Kidney epithelial cell (primary cell): Measurements from ENCODE around the gene ENOSF1. TPM values are rescaled to one million over a fixed set of nuclear protein-coding genes. Genes with fewer than 3 reads are reported as not detected.

Experiments
- DNase-seq: peaks from one replicate; pipeline ENCODE4 v3.0.0-alpha.2; 2010; ENCODE audit warnings: low read depth
- H3K27me3 ChIP-seq: 2 replicates; pipeline ENCODE4 v1.6.0; 2011; ENCODE audit warnings: low read length; ENCODE audit not compliant: control insufficient read depth, insufficient read depth
- H3K36me3 ChIP-seq: 2 replicates; pipeline ENCODE4 v1.5.1; 2011; ENCODE audit warnings: low read length; ENCODE audit not compliant: control insufficient read depth, insufficient read depth
- H3K4me3 ChIP-seq: 2 replicates; pipeline ENCODE4 v1.5.1; 2011; ENCODE audit warnings: low read depth, mild to moderate bottlenecking, control low read depth, low read length
- CTCF ChIP-seq: IDR thresholded peaks from 2 replicates; pipeline ENCODE4 v1.5.1; 2011; ENCODE audit warnings: mild to moderate bottlenecking, moderate library complexity, low read length, control low read depth, inconsistent platforms; ENCODE audit not compliant: insufficient read depth, poor library complexity, severe bottlenecking
- total RNA-seq: library from RNA; depleted of rRNA; stranded (reverse); fragments of >200 nt; gene quantifications from 2 replicates; pipeline ENCODE4 v1.2.3, GENCODE V29; 2015

The ENOSF1 gene
- total RNA-seq, 1 donor from 2014 or later, result 29.7 TPM

- Histone ChIP-seq H3K36me3 (no peaks in the 10 kb centered on the region), H3K4me3 (no peak overlapping the region), H3K27me3 (no peaks in the 10 kb centered on the region)
- no peak for TF ChIP-seq CTCF
- no peak for DNase-seq
These were observed 1.8 kb downstream of the ENOSF1 start for GRCh38 chr18:710418-711300.

- Histone ChIP-seq H3K4me3 (no peak overlapping the region), H3K36me3 (no peaks in the 10 kb centered on the region), H3K27me3 (no peaks in the 10 kb centered on the region)
- no peak for TF ChIP-seq CTCF
- no peak for DNase-seq
These were observed 2.7 kb downstream of the ENOSF1 start for GRCh38 chr18:709771-710170.

GRCh38 chr18:708096-708495, 4.3 kb downstream of the ENOSF1 start:
- Histone ChIP-seq H3K4me3 (no peak overlapping the region), H3K27me3 (no peaks in the 10 kb centered on the region), H3K36me3 (no peaks in the 10 kb centered on the region)
- TF ChIP-seq CTCF, result no peak
- no peak for DNase-seq

- no peaks in the 10 kb centered on the region for H3K36me3 ChIP-seq
These were observed 6.0 kb downstream of the ENOSF1 start for GRCh38 chr18:706405-706804.

GRCh38 chr18:703213-703967, 9.0 kb downstream of the ENOSF1 start:
- no peak overlapping the region for H3K4me3 ChIP-seq
- H3K36me3 ChIP-seq, result no peaks in the 10 kb centered on the region
- peak; percentile 61 for DNase-seq
- no peaks in the 10 kb centered on the region for H3K27me3 ChIP-seq
- TF ChIP-seq CTCF, result no peak

More at GRCh38 chr18:706405-706804, 6.0 kb downstream of the ENOSF1 start:
- no peak for DNase-seq
- no peak for TF ChIP-seq CTCF
- no peak overlapping the region for H3K4me3 ChIP-seq
- H3K27me3 ChIP-seq, result no peaks in the 10 kb centered on the region

- Histone ChIP-seq H3K4me3 (no peak overlapping the region), H3K36me3 (peaks cover 1% of the 10 kb centered on the region), H3K27me3 (no peaks in the 10 kb centered on the region)
- TF ChIP-seq CTCF, result no peak
- no peak for DNase-seq
These were observed 14.6 kb downstream of the ENOSF1 start for GRCh38 chr18:697800-698199.
